Body of pancreas (tissue), 4 donors: Measurements from ENCODE around the gene CMTR2. TPM values are rescaled to one million over a fixed set of nuclear protein-coding genes. Genes with fewer than 3 reads are reported as not detected.

Experiments
- ATAC-seq: fragments of 150-250 bp; one replicate; pipeline ENCODE4 v1.9.1; 2016
- DNase-seq, 4 donors: peaks; one replicate each; pipeline ENCODE4 v3.0.0-alpha.2; 2019
- H3K27ac ChIP-seq, 4 donors: fragments of 200-600 bp; sonication (generic); 1 replicate in 3 of 4; 2 replicates in 1 of 4; pipeline versions ENCODE4 v1.5.1 to v1.6.1; 2016 to 2019; ENCODE audit warnings: mild to moderate bottlenecking in 1 of 4, mixed read lengths in 1 of 4, moderate library complexity in 1 of 4
- H3K27me3 ChIP-seq, 2 donors: fragments of 200-600 bp; sonication (generic); one replicate each; pipeline ENCODE4 v1.6.0; 2016; ENCODE audit warnings: mild to moderate bottlenecking in 1 of 2
- H3K36me3 ChIP-seq, 2 donors: fragments of 200-600 bp; sonication (generic); replicated peaks in 1 of 2; 2 replicates each; pipeline ENCODE4 v1.5.1; 2016; ENCODE audit warnings: low read depth in 2 of 2; ENCODE audit not compliant: insufficient read depth in 1 of 2
- H3K4me1 ChIP-seq: fragments of 200-600 bp; sonication (generic); one replicate; pipeline ENCODE4 v1.6.0; 2016
- H3K4me3 ChIP-seq, 2 donors: fragments of 200-600 bp; sonication (generic); 1 replicate in 1 of 2; 2 replicates in 1 of 2; pipeline ENCODE4 v1.5.1; 2016 to 2019
- H3K9me3 ChIP-seq, 3 donors: fragments of 200-600 bp; sonication (generic); 1 replicate in 2 of 3; 2 replicates in 1 of 3; pipeline ENCODE4 v1.5.1; 2016
- CTCF ChIP-seq, 7 experiments: fragments of 450-650 bp in 4 of 7; fragments of 200-600 bp in 3 of 7; sonication (generic) in 3 of 7; IDR thresholded peaks; one replicate each; pipeline ENCODE4 v1.5.1; 2016 to 2019; ENCODE audit warnings: antibody characterized with exemption in 7 of 7
- POLR2A ChIP-seq, 3 donors: fragments of 450-650 bp; IDR thresholded peaks; one replicate each; pipeline ENCODE4 v1.6.1; 2016; ENCODE audit warnings: antibody characterized with exemption in 3 of 3, mild to moderate bottlenecking in 2 of 3
- WGBS, 2 donors: methylation state at CpG; one replicate each; pipeline ENCODE4 v1.1.5; 2017; 5-methylcytosine and 5-hydroxymethylcytosine counted together
- intact Hi-C: fragments of 100-400 bp; cut with DNase I; formaldehyde crosslinking; loops from one replicate; pipeline ENCODE4 v1.15.1; 2023
- total RNA-seq, 2 donors: library from RNA; depleted of rRNA; stranded (reverse); fragments of >200 nt; gene quantifications; one replicate each; pipeline ENCODE4 v1.1.0, GENCODE V29; 2016

Gene CMTR2
- total RNA-seq, 2 donors from 2014 or later: 7.3 to 20.2 TPM

DNA sequence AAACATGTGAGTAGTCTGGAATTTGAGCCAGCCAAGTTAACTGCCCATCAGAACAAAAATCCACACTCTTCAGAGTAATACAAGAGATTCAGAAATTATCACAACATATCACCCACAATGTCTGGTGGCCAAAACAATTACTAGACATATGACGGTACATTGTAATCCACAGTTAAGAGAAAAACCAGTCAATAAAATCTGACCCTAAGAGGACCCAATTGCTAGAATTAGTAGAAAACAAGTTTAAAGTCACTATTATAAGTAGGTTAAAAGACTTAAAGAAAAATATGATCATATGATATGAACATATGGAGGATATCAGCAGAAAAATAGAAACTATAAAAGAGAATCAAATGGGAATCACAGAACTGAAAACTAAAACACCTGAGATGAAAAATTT is 15.8 kb downstream of the CMTR2 start:
- no peaks in the 10 kb centered on the region for H3K36me3 ChIP-seq
- no peak for ATAC-seq

GRCh38 chr16:71264299-71264698 is 24.9 kb downstream of the CMTR2 start:
- no peaks in the 10 kb centered on the region for H3K27me3 ChIP-seq
- H3K27ac ChIP-seq: no peak overlapping the region
- no peaks in the 10 kb centered on the region for H3K4me1 ChIP-seq
- no peak for DNase-seq
- H3K36me3 ChIP-seq: no peaks in the 10 kb centered on the region
- WGBS, 2 donors: 44 to 52% methylated on average over 3 of the region's 3 CpGs
- TF ChIP-seq CTCF (IDR thresholded peaks at IDR 0.05) (no peak), POLR2A (IDR thresholded peaks at IDR 0.05) (no peak)
- no peak for ATAC-seq
- intact Hi-C loops: no loop called here
- H3K4me3 ChIP-seq: no peak overlapping the region
- no peaks in the 10 kb centered on the region for H3K9me3 ChIP-seq

More for the DNA sequence above, 15.8 kb downstream of the CMTR2 start:
- Histone ChIP-seq H3K4me3 (no peak overlapping the region), H3K27ac (no peak overlapping the region), H3K27me3 (no peaks in the 10 kb centered on the region), H3K9me3 (no peaks in the 10 kb centered on the region), H3K4me1 (no peaks in the 10 kb centered on the region)
- TF ChIP-seq POLR2A (IDR thresholded peaks at IDR 0.05): no peak
- no peak for TF ChIP-seq CTCF (IDR thresholded peaks at IDR 0.05)
- WGBS, 2 donors: 92 to 100% methylated on average over 1 of the region's 1 CpG
- no peak for DNase-seq
- intact Hi-C loops: no loop called here

DNA sequence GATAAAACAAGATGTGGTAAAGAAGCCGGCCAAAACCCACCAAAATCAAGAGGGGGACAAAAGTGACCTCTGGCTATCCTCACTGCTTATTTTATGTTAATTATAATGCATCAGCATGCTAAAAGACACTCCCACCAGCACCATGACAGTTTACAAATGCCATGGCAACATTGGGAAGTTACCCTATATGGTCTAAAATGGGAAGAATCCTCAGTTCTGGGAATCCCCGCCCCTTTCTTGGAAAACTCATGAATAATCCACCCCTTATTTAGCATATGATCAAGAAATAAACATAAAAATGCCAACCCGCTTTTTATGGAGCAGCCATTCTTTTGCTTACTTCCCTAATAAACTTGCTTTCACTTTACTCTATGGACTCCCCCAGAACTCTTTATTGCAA is 25.6 kb downstream of the CMTR2 start:
- ATAC-seq (no peak), DNase-seq (no peak)
- no peaks in the 10 kb centered on the region for H3K4me1 ChIP-seq
- H3K9me3 ChIP-seq: no peaks in the 10 kb centered on the region
- intact Hi-C loops: no loop called here
- no peak overlapping the region for H3K27ac ChIP-seq
- H3K36me3 ChIP-seq: no peaks in the 10 kb centered on the region
- TF ChIP-seq CTCF (IDR thresholded peaks at IDR 0.05): no peak
- no peak for TF ChIP-seq POLR2A (IDR thresholded peaks at IDR 0.05)
- 77 to 85% methylated on average over 3 of the region's 3 CpGs for WGBS, 2 donors
- no peak overlapping the region for H3K4me3 ChIP-seq
- no peaks in the 10 kb centered on the region for H3K27me3 ChIP-seq

- Histone ChIP-seq H3K27ac (no peak overlapping the region), H3K4me1 (no peaks in the 10 kb centered on the region), H3K4me3 (no peak overlapping the region), H3K36me3 (no peaks in the 10 kb centered on the region), H3K9me3 (no peaks in the 10 kb centered on the region), H3K27me3 (no peaks in the 10 kb centered on the region)
- intact Hi-C loops: no loop called here
- ATAC-seq: no peak
- no peak for DNase-seq
- no peak for TF ChIP-seq POLR2A (IDR thresholded peaks at IDR 0.05)
- TF ChIP-seq CTCF (IDR thresholded peaks at IDR 0.05): no peak
- WGBS, 2 donors: 73 to 89% methylated on average over 5 of the region's 5 CpGs
Observed at GRCh38 chr16:71262391-71262790, 26.8 kb downstream of the CMTR2 start.

DNA sequence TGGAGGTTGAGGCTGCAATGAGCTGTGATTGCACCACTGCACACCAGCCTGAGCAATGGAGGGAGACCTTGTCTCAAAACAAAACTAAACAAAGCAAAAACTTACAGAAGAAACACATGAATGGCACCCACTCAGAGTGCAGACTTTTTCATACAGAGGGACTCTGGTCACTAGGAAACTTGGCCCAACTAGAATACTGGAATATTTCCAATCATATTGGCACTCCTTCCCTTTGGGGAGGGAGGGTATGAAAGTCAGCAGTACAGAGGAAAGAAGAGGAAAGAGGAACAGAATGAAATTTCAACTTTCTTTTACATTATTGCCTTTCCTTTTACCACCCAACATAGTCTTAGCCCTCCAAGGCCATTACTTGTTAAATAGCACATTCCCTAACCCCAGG is 28.2 kb downstream of the CMTR2 start:
- intact Hi-C loops: no loop called here
- Histone ChIP-seq H3K27ac (no peak overlapping the region), H3K4me1 (no peaks in the 10 kb centered on the region), H3K36me3 (no peaks in the 10 kb centered on the region), H3K27me3 (no peaks in the 10 kb centered on the region), H3K4me3 (no peak overlapping the region), H3K9me3 (no peaks in the 10 kb centered on the region)
- TF ChIP-seq POLR2A (IDR thresholded peaks at IDR 0.05): no peak
- DNase-seq (no peak), ATAC-seq (no peak)
